H1 (cell line): ENCODE data around the gene CMTM1.

Experiments used
- CTCF ChIP-seq, 3 experiments: IDR thresholded peaks; 1 replicate in 2 of 3; 2 replicates in 1 of 3; pipeline versions ENCODE4 v1.5.1 to v1.6.1; 2011; ENCODE audit warnings: low read length in 3 of 3, mild to moderate bottlenecking in 3 of 3, inconsistent platforms in 2 of 3, low read depth in 1 of 3, moderate library complexity in 1 of 3; ENCODE audit not compliant: insufficient read depth in 1 of 3; ENCODE audit errors: control extremely low read depth in 1 of 3
- EZH2 ChIP-seq: fragments of 200-600 bp; sonication (generic); IDR thresholded peaks from 2 replicates; pipeline ENCODE4 v1.7.1; 2012; ENCODE audit warnings: low read depth, mild to moderate bottlenecking, moderate library complexity, low read length, inconsistent platforms; ENCODE audit not compliant: severe bottlenecking
- FOSL1 ChIP-seq: IDR thresholded peaks from 2 replicates; pipeline ENCODE4 v1.6.1; 2011; ENCODE audit warnings: mild to moderate bottlenecking, low read depth, low read length, moderate library complexity; ENCODE audit not compliant: insufficient read depth
- POLR2A ChIP-seq, 2 experiments: IDR thresholded peaks; 1 replicate in 1 of 2; 2 replicates in 1 of 2; pipeline ENCODE4 v1.6.1; 2011; ENCODE audit warnings: low read depth in 2 of 2, low read length in 2 of 2, mild to moderate bottlenecking in 2 of 2; ENCODE audit errors: control extremely low read depth in 1 of 2
- RFX5 ChIP-seq: IDR thresholded peaks from 2 replicates; pipeline ENCODE4 v1.6.1; 2011; ENCODE audit warnings: low read depth, low read length, improper control_type of control experiment, borderline replicate concordance
- RXRA ChIP-seq: IDR thresholded peaks from 2 replicates; pipeline ENCODE4 v1.6.1; 2011; ENCODE audit warnings: low read depth, mild to moderate bottlenecking, low read length, moderate library complexity; ENCODE audit not compliant: insufficient read depth
- TBP ChIP-seq: IDR thresholded peaks from 2 replicates; pipeline ENCODE4 v1.6.1; 2011; ENCODE audit warnings: low read depth, low read length, improper control_type of control experiment
- YY1 ChIP-seq: IDR thresholded peaks from 2 replicates; pipeline ENCODE4 v1.6.1; 2011; ENCODE audit warnings: low read depth, mild to moderate bottlenecking, low read length

GRCh38 chr16:66553223-66553622, 13.0 kb upstream of the CMTM1 start:
- TF ChIP-seq RFX5 = no peak
- TF ChIP-seq RXRA = no peak
- TF ChIP-seq POLR2A (IDR thresholded peaks at IDR 0.05; ENCODE audit: control extremely low read depth in 1 of 2, low read depth in 2 of 2, low read length in 2 of 2) = no peak
- TF ChIP-seq YY1 = no peak
- TF ChIP-seq CTCF (IDR thresholded peaks at IDR 0.05; ENCODE audit: control extremely low read depth in 1 of 3, insufficient read depth in 1 of 3, low read depth in 1 of 3, low read length in 3 of 3) = no peak
- no peak for TF ChIP-seq EZH2
- no peak for TF ChIP-seq FOSL1
- no peak for TF ChIP-seq TBP
